NCI-H748 treated with DMSO at 0.1 percent for 48 hours (cell line): ENCODE results near the gene JPH3.

Experiments
- DNase-seq: peaks from one replicate; lab custom pipeline; 2025; lab: John Stamatoyannopoulos, UW

JPH3 gene

DNA sequence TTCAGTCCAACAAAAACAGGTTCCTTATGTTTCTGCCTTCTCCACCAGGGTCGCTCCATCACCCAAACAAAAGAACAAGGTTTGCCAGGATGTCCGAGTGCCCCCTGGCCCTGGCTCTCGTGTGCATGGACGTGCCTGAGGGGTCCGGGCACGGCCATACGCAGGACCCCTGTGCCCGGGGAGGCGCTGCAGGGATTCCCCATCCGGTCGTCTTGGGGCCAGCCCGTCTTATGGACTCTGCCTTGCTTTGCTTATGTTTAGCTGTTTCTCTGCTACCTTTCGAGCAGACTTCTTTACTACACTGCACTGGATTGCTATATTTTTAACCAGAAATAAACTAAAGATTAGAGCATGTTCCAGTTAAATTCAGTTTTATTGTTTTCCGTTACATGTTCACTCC lies 95.5 kb downstream of the JPH3 start:
- DNase-seq: no peak

DNA sequence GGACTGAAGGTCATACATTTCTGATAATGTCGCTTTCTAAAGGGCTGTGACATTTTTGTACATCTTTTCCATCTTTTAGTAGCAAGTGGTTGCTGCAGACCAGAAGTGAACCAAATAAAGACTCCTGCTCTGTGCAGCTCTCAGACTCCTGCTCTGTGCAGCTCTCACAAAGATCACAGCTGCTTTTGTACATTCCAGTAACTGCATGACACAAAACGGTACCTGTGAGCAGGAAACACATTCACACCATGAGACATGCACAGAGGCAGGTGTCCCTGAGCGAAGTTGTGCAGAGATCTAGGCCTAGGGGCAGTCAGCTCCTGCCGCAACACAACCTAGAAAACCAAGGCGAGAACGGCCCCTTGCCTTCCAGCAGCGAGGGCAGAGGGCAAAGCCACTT lies 95.9 kb downstream of the JPH3 start:
- DNase-seq: no peak

DNA sequence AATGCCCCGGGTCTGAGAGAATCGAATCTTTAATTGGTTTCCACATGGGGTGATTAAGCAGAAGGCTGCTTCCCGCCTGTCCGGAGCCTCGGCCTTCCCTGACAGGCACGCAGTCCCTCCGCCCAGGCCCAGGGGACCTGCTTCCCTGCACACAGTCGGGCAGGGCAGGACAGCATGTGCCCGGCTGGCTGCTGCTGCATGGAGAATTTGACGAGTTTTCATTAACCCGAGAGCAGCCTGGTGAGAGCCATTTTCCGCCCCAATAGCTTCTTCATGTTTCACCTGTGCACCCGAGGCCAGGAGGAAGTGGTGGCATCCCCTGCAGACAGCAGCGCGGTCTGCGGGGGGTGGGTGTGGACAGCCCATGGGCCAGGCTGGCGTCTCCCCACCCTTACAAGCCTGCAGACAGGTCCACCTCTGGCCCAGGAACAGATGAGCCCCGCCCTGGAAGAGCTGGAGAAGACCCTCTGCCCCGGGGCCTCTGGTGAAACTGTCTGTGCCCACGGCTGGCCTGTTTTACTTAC lies 96.4 kb downstream of the JPH3 start:
- DNase-seq: no peak

DNA sequence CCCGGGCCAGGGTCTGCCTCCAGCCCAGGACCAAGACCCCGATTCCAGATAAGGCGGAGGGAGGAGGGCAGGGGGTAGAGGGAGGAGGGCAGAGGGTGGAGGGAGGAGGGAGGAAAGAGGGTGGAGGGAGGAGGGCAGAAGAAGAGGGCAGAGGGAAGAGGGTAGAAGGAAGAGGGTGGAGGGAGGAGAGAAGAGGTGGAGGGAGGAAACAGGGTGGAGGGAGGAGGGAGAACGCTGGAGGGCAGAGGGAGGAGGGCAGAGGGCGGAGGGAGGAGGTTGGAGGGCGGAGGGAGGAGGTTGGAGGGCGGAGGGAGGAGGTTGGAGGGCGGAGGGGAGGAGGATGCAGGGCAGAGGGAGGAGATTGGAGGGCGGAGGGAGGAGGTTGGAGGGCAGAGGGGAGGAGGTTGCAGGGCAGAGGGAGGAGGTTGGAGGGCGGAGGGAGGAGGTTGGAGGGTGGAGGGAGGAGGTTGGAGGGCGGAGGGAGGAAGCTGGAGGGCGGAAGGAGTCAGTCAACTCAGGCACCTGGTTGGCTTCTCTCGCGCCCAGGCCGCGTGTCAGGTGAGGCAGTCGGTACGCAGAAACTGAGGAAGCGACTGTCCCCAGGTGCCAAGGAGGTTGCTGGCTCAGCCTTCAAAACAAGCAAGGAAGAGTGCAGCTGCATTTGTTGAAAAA lies 98.2 kb downstream of the JPH3 start:
- DNase-seq: no peak

DNA sequence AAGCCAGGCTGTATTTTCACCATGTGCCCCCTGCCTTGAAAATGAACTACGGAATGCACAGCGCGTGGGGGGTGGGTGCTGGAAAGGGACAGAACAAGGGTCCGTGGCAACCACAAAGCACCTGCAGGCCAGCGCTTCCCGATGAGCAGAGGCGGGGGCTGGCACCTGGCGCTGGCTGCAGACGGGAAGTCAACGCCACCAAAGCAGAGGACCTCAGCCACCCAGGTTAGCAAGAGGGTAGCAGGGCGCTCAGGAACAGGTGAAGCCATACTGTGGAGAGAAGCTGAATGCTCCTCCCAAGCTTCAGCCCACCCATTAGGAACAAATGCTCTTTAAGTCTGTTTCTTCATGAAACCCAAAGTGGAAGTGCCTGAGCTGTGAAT lies 98.8 kb downstream of the JPH3 start:
- DNase-seq: no peak

DNA sequence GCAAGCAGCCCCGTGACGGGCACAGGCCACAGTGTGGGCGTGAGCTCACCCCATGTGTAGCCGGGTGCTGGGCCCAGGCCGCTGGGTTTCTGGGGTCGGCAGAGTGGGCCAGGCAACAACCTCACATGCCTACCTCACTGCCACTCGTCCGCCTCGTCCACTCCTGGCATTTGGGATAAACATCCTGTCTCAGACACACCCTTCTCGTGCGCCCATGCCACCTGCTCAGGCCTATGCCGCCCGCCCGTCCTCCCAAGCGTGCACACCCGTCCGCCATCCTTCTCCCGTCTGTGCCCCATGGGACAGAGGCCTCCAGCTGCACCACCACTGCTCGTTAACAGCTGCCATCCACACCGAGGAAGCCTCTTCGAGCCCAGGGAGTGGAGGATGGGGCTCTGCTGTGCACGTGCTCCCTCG lies 99.2 kb downstream of the JPH3 start:
- no peak for DNase-seq

DNA sequence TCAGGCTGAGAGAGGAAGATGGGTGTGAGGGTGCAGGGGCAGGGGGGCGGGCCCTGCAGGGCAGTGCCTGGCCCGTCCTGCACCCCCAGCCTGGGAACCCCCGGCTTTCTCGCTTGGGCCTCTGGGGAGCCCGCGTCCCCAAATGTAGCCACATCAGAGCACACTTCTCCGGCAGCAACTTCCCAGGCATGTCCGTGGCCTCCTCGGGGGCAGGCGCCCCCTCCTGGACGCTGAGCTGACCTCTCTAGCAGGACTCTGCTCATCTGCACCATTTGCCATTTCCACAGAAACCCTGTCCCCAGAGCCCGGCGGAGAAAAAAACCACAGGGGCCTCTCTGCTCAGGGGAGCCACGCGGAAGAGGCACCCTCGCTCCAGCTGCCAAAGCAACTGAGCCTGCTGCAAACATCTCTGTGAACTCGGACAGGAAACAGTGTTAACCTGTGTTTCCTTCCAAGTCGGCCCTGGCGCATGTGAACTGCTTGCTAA lies 100.1 kb downstream of the JPH3 start:
- no peak for DNase-seq

DNA sequence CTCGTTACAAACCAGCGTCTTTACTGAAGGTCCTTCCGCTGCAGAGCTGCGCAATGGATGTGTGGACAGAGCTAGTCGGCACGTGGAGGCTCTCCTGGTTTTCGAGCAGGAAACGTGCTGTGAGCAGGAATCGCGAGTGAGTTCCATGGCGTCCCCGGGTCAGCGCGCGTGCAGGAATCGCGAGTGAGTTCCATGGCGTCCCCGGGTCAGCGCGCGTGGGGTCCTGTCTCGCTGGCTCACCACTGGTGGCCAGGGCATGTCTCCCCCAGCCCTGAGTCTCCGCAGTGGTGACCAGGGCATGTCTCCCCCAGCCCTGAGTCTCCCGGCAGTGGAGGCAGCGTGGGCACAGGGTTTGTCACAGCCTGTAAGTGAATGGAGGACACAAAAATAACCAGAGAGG lies 100.8 kb downstream of the JPH3 start:
- no peak for DNase-seq

DNA sequence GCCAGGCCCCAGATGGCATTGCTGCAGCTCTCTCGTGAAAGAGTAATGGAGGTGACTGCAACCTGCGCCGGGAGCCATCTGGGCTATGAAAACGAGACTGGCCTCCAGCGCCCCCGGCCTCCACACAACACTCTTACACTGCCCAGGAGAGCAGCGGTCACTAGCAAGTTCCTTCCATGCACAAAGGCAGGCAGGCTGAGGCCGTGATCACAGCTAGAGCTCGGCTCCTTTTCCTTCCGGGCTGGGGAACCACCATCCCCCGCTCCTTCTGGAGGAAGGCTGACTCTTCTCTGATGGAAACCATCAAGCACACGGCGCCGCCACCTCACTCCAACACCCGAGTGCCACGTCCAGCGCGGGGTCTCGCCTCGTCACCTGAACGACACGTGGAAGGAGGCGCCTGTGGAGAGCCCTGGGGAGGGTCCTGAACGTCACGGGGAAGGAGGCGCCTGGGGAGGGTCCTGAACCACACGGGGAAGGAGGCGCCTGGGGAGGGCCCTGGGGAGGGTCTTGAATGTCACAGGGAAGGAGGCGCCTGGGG lies 101.6 kb downstream of the JPH3 start:
- no peak for DNase-seq

DNA sequence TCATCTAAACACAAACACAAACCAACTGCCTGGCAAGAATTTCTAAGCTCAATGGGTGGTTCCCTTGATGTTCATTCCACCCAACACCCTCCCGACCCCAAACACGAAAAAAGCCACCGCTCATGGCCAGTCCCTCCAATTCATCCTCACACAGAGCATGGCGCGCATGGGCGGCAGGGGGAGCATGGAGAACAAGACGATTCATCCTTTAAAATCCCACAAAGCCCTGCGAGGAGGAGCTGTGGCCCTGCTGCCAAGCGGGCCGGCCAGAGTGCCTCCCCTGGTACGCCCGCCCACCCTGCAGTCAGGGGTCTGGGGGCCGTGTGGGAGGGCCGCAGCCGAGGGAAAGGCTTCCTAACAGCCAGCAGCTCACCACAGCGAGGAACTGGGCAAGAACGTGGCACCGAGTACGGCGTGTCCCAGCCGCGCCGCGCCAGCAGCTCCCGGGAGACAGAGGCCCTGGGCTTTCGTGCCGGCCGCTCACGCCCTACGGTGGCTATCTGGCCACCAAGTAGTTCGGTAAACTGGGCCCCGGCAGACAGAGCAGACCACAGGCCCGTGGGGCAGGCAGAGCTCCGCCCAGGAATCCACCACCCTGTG lies 102.5 kb downstream of the JPH3 start:
- no peak for DNase-seq

DNA sequence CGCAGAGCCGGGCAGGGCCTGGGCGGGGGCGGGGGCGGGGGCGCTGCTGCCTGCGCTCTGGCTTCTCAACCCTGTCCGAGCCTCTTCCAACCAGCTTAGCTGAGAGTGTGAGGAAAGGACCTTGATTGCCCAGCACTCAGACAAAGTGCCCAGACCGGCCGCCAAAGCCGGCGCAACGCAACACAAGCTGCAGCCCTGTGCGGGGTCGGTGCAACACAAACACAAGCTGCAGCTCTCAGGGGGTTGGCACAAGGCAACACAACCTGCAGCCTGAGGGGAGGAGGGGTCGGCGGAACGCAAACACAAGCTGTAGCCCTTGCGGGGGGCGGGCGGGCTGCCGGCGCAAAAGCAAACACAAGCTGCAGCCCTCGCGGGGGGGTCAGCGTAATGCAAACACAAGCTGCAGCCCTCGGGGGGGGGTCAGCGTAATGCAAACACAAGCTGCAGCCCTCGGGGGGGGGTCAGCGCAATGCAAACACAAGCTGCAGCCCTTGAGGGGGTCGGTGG lies 103.5 kb downstream of the JPH3 start:
- peak; percentile 48 for DNase-seq

DNA sequence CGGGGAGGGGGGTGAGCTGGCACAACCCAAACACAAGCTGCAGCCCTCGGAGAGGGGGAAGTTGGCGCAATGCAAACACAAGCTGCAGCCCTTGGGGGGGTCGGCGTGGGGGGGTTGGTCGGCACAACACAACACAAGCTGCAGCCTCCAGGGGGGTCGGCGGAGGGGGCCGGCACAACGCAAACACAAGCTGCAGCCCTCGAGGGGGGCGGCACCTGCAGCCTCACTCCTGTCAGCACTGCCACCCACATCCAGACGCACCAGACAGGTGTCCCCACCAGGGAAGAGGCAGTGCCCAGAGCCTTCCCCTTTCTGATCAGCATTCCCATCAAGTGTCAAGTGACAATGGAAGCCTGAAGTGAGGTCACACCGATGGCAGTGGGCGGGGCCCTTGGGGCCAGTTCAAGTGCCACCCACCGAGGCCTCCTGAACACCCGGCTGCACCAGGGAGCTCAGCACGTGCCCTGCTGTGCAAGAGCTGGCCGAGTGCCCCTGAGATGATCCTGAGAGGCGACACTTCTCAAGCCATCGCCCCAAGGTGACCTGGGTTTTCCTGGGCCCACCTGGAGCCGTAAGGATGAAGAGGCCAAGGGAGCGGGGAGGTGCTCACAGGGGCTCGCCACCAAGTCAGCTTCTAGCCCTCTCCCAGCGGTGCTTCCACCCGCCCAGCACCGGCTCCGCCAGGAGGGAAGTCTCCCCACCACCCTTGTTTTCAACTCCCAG lies 104.1 kb downstream of the JPH3 start:
- peak; percentile 53 for DNase-seq

DNA sequence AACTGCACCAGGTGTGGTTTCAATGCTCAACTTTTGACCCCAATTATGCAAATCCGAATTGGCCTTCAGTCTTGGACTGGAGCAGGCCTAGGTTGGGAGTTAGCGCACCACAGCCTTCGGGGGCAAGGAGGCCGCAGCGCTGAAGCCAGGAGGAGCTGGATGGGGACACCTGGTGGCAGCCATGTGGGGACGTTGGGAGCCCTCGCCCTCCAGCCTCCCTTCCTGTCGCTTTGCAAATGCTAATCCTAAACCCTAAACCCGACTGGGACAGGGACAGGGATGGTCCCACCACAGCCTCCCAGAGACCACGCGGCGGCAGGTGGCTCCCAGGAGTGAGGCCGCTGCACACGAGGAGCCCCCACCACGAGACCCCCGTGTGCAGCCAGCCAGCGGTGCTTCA lies 104.8 kb downstream of the JPH3 start:
- DNase-seq: no peak

DNA sequence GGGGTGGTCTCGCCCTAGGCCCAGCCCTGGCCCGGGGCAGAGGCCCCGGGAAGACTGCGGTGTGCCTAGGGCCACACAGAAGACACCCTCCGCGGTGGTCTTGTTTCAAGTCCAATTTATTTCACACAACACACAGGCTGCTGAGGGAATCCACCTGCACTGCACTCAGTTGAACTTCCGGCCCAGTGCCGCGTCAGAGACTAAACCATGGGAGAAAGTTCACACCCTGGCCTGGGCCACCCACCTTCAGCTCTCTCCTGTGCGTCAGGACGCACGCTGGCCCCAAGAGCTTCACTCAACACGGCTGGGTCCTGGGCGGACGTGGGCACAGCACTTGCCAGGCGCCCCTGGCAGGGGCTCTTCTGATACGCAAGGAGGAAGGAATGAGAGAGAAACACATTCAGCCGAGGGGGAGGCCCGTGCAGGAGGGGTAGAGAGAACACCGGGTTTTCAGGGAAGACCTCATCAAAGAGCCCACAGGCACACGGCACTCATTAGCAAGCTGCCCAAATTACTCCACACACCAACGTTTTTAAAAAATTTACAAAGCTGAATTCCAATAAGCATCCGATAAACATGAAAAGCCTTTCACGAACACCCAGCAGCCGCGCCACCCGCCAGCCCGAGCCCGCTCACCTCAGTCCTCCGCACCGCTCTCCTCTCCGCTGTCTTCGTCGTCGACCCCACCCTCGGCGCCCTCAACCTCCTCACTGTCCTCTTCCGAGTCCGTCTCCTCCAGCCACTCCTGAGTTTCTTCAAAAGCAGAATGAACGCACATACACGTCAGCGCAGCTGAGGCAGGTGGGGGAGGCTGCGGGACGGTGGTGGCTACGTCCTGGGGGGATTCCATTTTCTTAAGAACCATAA lies 105.6 kb downstream of the JPH3 start:
- no peak for DNase-seq

DNA sequence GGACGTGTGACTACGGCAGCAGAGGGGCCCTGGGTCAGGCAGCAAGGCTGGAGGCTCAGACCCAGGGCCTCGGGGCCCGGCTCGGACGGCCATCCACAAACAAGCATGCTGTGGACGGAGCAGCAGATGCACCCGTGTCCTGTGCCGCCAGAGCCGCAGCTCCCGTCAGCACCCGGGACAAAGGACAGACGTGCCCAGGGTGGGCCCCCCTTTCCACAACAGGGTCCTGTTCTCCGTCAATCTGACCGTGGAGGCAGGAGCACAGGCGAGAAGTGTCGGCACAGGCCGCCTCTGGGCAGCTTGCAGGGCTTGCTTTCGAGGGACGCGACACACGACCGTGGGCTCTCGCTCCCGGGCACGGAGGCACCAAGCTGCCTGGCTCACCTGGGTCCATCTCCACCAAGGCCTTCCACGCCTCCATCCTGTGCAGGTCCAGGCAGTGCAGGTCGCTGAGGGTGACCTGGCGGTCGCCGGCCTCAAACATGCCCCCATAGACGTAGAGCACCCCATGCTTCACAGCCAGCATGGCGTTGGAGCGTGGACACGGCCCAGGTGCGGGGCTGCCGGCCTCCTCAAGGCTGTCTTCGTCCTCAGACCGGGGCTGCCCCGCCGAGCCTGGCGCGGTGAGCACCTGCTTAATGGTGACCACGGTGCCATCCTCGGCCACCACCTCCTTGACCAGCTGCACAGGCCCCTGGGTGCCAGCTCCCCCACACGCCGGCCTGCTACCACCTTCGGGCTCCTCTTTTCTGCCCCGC lies 106.8 kb downstream of the JPH3 start:
- DNase-seq: no peak

DNA sequence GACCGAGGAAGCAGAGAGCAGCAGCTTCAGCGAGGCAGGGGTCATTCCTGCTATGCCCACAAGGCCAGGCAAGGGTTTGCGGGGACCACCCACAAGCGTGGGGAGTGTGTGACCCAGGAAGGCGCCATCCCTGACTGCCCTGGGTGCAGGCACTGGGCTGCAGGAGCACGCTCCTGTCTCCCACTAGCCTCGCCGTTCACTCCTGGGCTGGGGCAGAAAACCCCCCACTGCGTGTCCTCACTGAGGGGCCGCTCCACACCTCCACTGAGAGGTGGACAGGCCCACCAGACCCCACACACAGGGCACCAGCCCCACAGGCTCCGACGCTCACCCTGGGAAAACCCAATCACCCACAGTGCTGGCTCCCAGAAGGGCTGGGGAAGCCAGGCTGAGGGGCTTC lies 107.4 kb downstream of the JPH3 start:
- no peak for DNase-seq

DNA sequence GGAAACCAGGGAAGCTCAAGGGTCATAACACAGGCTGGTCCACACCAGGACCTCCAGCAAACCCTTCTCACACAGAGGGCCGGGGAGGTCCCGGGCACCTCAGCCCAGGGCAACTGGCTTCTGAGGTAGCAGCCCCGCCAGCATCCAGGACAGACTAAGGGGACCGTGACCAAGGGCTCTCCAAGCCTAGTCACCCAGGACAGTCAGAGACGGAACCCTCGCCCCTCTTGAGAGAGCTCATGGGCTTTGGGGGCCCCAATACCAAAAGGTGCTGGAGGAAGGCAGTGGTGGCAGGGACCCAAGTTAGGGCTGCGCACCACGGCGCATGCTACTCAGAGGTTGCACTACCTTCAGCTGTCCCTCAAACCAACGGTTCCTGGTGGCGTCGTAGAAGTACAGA lies 108.6 kb downstream of the JPH3 start:
- no peak for DNase-seq

DNA sequence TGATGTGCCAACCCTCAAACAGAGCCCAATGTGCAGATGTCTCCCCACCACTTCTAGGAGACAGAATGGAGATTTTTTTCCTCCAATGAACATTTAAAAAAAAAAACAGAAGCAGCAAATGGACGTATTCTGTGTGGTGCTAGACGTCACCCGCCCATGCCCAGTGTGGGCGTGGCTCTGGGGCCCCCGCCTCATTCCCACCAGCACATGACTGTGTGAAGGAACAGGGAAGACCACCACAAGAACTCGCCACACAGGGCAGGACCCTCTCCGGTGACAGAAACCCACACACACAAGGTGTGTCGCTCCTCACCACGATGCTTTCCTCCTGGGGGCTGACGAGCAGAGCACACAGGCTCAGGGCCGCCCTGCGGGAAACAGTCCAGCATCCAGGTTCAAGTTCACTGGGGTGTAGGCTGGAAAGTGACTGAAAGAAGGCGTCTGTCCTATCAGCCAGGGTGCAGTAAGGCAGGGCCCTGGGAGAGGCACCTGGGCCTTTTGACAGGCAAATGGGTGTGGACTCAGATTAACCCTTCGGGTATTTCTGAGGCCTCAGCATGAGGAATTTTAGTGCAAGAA lies 110.0 kb downstream of the JPH3 start:
- no peak for DNase-seq

DNA sequence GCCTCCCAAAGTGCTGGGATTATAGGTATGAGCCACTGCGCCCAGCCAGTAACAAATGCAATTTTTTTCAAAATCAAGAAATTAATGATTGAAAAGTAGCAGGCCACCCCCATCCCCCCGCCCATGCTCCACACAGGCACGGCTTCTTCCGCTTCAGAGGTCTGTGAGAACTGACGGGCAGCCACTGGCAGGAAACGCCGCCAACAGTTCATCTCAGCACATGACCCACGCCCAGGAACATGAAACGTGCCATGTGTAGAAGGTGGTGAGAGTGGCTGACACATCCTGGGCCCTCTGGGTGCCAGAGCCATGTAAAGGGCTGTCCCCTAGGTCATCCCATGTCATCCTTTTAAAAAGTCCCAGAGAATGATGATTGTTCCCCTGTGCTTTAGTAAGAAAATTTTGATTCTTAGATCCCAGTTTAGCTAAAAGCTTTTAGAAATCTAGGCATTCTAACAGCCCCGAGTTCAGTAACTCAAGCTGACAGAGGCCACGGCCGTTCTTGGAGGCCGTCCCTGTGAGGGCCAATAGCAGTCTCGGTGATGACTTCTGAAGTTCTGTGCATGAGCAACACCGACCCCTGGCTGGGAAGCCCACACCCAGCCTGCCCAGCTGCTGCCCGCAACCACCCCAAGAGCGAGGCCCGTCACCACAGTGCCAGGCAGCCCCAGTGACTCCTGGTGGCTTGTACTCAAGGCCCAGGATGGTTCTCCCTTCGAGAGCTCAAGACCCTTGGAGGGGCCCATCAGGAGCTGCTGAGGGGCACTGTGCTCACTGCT lies 111.3 kb downstream of the JPH3 start:
- DNase-seq: no peak

DNA sequence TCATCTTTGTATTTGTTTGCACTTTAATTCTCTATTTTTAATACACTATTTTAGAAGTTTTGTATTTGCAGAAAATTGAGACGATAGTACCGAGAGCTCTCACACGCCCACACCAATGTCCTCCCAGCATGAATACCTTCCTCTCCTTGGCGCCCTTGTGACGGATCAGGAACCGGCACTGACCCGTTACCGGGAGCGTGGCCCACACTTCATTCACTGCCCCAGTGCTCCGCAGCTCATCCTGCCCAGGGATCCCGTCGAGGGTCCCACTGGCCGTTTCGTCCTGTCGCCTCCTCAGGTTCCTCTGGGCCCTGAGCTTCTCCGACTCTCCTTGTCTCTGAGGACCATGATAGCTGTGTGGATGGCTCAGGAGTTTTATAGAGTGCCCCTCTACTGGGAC lies 112.9 kb downstream of the JPH3 start:
- no peak for DNase-seq
